GM21528 (cell line): ENCODE measurements around the gene ERRFI1.

Source experiments
- ATAC-seq: cut with Tn5 transposase; IDR thresholded peaks from one replicate; pipeline ENCODE4 v1.9.1; 2021; ENCODE audit warnings: mild to moderate bottlenecking, moderate library complexity; ENCODE audit not compliant: unreplicated experiment, low FRiP score

ERRFI1 gene

DNA sequence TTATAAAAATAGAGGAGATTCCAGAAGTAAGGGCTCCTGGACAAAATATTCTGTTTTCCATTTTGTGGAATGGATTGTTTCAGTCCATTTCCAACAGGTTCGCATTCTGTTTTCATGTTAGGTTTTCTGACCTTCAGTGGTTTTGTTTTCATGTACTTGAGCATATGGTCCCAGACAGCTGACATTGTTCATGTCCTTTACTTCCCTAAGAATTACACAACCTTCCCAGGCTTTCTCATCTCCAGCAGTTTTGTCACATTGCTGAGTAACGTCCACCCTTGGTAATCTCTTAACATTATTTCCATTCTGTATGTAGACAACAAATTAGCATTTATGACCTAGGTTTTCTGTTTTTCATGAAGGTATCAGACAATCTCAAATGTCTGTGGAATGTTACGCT, 21.0 kb upstream of the ERRFI1 start:
- ATAC-seq = no peak

DNA sequence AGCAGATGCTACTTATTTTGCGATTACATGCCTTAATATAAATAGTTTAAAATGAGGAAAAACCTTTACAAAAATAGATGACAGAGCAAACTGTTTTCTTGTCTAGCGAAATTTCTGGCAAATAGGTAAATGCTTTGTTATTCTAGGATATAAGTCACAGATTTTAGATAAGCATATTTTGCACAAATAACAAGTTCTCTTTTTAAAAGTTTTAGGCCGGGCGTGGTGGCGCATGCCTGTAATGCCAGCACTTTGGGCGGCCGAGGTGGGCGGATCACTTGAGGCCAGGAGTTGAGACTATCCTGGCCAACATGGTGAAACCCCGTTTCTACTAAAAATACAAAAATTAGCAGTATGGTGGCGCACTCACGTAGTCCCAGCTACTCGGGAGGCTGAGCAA, 20.3 kb upstream of the ERRFI1 start:
- ATAC-seq = no peak

DNA sequence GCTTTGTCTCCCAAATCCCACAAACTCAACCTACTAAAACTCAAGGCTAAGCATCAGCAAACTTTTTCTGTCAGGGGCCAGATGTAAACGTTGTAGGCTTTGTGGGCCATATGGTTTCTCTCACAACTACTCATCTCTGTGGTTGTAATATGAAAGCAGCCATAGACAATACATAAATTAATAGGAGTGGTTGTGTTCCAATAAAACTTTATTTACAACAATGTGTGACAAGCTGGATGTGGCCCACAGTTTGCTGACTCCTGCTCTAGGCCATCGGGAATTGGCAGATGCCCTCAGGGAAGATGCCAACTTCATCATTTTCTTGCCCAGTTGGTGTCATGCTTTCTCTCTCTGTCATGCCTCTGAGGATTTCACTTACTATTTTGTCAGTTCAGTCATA, 17.5 kb upstream of the ERRFI1 start:
- ATAC-seq = no peak

DNA sequence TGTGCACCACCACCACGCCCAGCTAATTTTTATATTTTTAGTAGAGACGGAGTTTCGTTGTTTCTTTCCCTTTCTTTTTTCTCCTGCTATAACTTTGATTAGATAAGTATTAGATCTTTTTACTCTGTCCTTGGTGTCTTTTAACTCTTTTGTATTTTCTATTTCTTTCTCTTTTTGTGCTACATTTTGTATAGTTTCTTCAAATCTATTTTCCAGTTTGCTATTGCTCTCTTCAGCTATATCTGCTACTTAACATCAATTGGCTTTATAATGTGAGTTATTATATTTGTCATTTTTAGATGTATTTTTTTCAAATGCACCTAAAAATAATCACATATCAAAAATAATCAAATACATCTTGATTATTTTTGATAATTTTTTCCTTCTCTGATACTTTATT, 16.0 kb upstream of the ERRFI1 start:
- ATAC-seq = no peak

DNA sequence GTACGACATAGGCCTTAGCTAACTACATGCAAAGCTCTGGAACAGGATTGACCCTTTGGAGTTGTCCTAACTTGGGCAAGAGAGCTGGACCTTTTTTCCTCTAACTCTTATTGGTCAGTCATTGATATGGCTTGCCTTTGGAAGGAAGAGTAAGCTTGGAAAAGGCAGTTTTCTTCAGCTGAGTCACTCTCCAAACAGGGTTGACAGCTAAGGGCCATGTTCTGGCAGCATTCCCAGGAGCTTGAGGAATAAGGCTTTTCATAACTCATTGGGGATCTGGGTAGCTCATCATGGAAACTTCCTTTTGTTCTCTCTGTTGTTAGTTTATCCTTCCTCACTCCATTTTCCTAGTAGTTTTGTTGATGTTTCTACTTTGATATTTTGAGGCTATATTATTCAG, 14.5 kb upstream of the ERRFI1 start:
- ATAC-seq = no peak

DNA sequence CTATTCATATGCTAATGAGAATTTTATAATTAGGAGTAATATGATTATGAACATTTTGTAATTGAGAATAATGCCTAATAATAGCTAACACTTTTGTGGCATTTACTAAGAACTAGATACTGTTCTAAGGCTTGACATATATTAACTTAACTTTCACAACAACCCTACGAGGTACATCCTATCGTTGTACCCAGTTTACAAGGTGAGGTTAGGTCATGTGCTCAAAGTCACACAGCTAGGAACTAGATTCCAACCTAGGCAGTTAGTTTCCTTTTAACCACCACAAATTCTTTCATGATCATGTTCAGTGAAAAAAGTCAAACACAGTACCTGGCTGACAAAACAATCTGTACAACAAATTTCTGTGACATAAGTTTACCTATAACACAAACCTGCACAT, 13.0 kb upstream of the ERRFI1 start:
- no peak for ATAC-seq

DNA sequence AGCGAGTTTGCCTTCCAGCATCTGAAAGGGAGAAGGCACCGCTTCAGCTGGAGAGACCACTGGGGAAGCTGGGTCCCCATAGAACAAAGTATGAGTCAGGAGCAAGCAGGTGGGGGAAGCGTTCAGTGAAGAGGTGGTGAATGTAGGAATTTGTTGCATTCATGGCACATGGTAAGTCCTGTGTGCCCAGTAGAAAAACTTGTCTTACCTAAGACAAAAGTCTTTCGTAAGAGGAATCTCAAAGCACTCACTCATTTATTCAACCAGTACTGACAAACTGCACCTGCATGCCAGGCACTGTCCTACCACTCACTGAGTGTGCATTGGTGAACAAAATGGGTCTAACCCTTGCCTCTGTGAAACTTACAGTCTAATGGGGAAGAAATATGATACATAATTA, 9.2 kb upstream of the ERRFI1 start:
- ATAC-seq = no peak

DNA sequence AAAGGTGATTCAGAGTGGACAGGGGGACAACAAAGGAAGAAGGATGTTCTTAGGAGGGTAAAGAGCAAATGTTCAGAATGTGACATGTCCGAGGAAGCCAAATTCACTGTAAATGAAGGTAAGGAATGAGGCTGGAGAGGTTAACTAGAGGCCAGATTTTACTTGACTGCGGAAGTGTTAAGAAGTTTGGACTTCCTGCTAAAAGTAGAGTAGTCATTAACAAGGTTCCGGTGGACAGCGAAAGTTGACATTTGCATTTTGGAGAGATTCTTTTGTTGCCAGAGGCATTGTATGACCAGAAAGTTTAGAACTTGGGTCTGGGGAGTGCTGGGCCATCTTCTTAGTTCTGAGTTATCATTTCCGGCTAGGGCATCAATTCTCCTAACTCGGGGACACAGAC, 7.2 kb upstream of the ERRFI1 start:
- no peak for ATAC-seq

DNA sequence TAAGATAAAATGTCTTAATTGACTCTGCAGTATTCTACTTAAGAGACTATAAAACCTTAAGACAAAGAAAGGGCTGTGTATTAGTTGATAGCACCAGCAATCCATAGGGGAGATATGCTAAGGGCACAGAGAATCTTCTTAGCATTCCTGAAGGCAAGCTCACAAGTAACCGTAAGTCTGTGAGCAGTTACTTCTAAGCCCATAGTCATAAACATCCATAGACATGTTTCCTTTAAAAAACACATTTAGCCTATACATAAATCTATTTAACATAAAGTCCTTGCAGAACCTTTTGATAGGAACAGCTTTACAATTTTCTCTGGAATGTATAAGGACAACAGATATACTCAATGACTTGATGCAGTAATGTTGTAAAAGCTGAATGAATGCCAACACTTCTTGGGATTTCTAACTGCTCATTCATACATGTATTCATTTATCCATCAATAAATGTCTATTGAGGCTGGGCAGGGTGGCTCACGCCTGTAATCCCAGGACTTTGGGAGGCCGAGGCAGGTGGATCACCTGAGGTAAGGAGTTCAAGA, 6.3 kb upstream of the ERRFI1 start:
- ATAC-seq = no peak

DNA sequence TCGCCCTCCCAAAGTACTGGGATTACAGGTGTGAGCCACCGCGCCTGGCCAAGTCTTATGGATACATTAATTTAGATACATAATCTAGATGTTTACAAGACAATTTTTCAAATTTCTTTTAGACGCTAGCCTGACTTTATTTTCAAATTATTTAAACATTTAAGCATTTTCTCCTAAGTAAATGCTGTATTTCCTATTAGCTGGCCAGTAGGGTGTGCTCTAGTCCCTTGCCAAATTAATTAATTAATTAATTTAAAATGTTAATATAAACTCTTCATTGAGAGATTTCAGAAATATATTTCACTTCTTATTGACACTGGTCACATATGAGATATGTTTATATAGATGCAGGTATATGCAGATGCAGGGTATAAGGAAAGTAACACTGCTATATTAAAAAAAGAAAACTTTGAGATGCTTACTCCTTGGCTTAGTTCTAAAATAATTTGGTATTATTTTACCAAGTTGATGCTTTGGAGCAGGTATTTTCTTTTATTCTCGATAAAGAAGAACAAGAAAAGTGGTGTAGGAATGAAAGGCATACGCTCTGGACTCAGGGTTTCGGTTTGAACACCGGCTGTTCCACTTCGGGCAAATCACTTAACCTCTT, 5.2 kb upstream of the ERRFI1 start:
- ATAC-seq = no peak

DNA sequence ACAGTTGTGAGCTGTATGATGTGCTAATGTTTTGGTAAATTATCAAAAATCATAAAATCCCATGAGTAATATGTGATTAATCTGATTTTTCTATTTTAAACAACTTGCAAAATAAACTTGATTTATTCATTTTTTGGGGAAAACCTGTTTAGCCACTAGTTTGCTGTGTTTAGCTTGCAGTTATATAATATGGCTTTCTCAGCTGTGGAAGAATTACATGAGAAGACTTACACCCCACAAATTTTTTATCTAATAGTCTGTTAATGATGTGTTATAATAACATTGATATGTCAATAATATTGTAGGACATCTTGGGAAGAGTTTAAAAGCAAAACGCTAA, 2.4 kb upstream of the ERRFI1 start:
- no peak for ATAC-seq

DNA sequence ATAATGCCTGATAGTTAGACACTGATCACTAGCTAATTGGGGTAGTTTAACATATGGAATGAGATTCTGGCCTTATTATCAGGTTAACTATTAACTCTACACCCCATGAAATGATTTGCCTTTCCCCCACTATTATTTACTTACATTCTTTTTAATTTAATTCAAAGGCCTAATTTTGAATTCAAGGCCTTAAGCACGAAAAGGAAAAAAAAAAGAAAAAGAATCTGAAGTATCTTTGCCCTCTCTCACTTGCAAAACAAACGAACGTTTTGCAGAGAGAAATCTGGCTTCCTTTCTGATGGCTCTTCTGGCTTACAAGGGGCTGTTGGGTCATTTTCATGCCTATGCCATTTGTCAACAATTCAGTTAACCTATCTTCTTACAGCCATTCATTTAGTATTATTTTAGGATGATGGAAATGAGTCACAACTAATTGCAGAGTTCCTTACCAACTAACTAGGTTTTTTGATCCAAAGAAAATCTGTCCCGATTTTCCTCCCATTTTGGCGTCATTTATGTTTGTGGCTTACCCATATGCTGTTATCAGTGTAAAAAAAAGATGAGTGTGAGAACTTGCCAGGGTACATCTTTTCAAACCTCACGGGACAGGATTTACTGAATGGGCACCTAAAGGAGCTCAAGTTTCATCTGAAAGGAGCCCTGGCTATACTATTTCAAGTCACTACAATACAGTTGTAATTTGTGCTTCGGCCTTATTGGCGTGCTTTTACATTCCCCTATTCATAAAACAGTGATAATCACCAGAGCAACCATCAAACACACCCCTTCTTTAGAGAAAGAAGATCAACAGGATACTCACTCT, 1.9 kb upstream of the ERRFI1 start:
- ATAC-seq = no peak

DNA sequence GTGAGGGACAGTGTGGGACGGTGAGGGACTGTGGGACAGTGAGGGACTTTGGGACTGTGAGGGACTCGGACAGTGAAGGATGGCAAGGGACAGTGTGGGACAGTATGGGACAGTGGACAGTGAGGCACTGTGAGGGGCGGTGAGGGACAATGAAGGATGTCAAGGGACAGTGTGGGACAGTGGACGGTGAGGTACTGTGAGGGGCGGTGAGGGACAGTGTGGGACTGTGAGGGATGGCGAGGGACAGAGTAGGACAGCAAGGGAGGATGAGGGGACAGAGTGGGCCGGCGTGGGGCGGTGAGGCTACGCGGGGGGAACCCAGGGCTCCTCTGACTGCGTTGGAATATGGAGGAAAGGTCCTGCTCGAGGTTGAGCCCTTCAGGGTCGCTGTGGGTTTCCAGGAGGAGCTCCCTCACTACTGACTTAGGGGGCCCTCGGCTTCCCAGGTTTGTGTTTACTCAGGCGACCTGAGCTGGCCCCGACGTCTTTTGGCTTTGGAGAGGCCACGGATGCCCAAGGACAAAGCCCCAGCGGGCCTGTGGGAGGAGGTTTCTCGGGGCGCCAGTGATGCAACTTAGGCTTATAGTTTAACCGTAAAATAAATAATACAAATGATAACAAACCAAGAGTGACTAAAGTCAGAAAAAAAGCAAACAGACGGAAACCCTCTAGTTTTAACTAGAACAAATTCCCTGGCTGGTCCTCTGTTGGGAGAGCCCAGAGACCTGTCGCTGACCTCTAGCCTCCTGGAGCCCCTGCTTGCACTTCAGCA, 1.1 kb upstream of the ERRFI1 start:
- ATAC-seq = no peak

DNA sequence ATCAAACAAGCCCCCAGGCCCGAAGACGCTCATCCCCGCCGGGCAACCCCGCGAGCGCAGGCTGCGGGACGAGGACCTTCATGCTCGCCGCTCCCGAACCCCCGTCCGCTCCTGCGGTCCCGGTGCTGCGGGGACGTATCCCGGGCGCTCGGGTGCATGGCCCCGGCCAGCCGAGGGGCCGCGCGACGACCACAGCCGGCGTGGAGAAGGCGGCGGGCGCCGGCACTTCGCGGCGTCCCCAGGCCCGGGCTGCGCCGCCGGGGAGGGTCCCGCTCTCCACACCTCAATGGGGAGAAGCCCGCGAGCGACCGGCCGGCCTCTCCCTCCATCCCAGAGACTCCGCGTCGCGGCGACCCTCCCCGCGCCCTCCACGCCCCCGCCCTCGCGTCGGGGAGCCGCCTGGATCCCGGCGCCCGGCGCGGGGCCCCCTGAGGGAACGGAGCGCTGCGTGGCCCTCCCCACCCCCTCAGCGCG, 401 bp downstream of the ERRFI1 start:
- ATAC-seq = peak; percentile 39

DNA sequence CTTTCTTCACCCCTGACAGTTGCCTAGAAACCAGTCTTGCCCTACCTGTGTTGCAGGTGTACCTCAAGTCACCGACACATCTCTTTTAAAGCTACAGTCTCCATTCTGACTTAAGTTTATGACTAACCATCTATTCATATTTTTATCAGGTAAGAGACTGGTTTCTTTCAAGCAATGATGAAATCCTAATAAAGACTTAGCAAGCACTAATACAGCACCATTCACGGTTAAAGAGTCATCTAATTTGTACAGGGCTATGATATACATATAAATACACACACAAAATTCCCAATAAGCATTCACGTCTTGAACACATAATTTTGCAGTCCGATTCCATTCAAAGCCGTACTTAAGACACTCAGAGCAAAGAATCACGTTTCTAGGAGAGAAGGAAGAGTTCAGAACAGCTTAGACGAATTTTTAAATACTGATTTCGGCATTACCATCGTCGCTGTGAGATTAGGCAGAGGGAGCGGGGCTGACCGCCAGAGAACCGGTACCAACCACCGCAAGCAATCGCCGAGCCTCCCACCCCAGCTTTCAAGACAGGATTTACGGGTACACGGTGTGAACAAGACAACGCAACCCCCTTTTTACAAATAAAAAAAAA, 943 bp downstream of the ERRFI1 start:
- no peak for ATAC-seq

DNA sequence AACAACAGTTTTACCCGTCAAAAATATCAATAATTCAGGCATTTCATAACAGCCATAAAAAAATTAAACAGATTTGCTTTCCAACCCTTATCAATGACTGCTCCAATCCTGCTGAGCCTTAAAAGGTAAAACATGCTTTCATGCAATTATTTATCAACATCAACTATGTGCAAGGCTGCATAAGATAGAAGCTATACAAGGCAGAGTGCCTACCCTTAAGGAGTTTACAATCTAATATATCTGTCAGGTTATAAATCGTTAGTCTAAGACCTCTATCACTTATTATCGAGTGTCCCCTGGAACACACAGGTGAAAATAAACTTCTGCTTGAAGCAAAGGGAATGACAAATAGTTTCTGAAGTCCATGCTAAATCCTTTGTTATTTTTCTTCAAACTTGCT, 1.8 kb downstream of the ERRFI1 start:
- ATAC-seq = no peak

DNA sequence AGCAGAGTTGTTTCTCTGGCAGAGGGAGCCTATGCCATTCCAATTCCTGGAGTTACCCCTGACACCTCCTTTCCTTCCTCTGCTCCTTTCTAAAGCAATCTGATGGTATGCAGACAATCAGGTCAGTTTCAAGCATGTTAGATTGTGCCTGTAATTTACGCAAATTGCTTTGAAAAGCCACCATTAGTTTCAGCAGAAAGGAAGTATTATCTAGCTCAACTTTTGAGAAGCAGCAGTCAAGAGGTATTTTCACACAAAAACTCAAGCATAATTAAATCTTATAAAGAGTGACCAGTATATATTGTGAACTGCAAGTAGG, 2.2 kb downstream of the ERRFI1 start:
- ATAC-seq = no peak

DNA sequence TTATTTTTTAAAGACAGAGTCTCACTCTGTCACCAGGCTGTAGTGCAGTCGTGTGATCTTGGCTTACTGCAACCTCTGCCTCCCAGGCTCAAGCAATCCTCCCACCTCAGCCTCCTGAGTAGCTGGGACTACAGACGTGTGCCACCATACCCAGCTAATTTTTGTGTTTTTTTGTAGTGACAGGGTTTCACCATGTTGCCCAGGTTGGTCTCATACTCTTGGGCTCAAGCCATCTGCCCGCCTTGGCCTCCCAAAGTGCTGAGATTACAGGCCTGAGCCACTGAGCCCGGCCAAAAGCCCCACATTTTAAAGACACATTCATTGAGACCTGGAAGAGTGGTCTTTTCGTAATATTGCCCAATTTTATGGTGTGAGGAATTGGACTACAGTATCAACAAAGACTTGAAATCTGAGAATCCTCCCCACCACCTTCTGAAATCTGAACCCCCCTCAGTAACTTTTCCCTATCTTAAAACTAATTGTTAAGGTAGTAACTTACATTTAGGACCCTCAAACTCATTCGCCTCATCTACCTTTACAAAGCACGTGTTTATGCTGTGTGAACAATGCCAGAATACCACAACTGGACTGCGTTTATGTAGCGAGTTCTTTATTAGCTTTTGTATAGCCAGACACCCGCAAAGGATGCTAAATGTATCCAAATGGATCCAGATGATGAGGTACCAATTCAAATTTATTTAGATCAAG, 2.7 kb downstream of the ERRFI1 start:
- no peak for ATAC-seq

DNA sequence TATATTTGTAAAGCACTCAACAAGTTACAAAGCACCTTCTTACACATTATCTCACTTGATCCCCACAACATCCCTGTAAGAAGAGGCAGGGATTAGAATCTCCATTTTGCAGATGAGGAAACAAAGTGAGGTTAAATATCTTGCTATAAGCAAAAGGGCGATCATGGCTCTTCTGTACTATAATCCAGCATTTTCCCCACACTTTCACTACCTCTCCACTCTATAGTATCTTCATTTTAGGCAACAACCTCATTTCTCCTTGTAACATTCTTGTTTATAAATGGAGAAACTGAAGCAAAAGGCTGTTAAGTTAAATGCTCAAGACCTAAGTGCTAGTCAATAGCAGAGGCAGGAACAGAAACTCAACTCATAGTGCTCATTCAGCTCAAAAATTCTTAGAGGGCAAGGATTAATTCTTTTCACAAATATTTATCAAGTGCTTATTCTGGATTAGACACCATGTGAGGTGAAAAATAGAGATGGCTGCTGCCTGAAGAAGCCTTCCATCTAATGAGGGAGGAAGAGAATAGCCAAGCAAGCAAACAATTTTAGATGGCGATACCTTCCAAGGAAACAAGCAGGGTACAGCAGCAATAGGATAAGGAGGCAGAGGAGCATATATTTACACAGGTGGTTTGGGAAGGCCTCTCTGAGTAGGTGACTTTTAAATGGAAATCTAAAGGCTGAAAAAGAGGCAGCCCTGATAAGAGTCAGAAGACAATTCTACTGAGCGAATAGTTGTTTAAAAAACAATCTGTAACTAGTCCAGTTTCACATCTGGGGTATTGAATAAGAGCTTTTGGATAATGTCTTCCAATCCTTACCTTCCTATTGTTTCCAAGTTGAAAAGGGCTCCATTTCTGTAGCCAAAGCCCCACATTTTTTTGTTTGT, 3.5 kb downstream of the ERRFI1 start:
- ATAC-seq = no peak
